DND-41 (cell line): ENCODE measurements around the gene TOMM6.

Experiments used
- EZH2 ChIP-seq: IDR thresholded peaks from 3 replicates; pipeline ENCODE4 v1.6.1; 2012; ENCODE audit warnings: borderline replicate concordance, low read depth, mild to moderate bottlenecking, moderate library complexity, low read length, inconsistent platforms; ENCODE audit not compliant: severe bottlenecking
- TF ChIP-seq, protein P1 (sequence below): IDR thresholded peaks from 2 replicates; pipeline ENCODE4 v1.5.1; 2012; ENCODE audit warnings: borderline replicate concordance, low read length, moderate library complexity, mild to moderate bottlenecking; ENCODE audit not compliant: poor library complexity, severe bottlenecking; ENCODE audit errors: extremely low read depth

- TF ChIP-seq, protein P1, sequence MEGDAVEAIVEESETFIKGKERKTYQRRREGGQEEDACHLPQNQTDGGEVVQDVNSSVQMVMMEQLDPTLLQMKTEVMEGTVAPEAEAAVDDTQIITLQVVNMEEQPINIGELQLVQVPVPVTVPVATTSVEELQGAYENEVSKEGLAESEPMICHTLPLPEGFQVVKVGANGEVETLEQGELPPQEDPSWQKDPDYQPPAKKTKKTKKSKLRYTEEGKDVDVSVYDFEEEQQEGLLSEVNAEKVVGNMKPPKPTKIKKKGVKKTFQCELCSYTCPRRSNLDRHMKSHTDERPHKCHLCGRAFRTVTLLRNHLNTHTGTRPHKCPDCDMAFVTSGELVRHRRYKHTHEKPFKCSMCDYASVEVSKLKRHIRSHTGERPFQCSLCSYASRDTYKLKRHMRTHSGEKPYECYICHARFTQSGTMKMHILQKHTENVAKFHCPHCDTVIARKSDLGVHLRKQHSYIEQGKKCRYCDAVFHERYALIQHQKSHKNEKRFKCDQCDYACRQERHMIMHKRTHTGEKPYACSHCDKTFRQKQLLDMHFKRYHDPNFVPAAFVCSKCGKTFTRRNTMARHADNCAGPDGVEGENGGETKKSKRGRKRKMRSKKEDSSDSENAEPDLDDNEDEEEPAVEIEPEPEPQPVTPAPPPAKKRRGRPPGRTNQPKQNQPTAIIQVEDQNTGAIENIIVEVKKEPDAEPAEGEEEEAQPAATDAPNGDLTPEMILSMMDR = no peak
- TF ChIP-seq EZH2 = no peak
Observed at GRCh38 chr6:41757271-41757670, 30.2 kb upstream of the TOMM6 start.
